ENCODE results near the gene PRAF2. TPM values are rescaled to one million over a fixed set of nuclear protein-coding genes. Genes with fewer than 3 reads are reported as not detected.
A peak's percentile ranks its signal among the peaks of the same experiment; 100 is the strongest.

PRAF2 gene
- 91.4 TPM for polyA plus RNA-seq (2013, experiment 1 of 2)
- polyA plus RNA-seq (2013, experiment 2 of 2): 93.5 TPM

GRCh38 chrX:49073601-49074575 is at the start of gene PRAF2:
PRAF2 (minus strand) TSS chrX:49074002; CDS start chrX:49073987, 15 bp downstream.
- Histone ChIP-seq H2BK12ac (ENCODE audit: low read length) (no peak within 1 kb of the TSS), H2AK5ac (ENCODE audit: low read depth, low read length) (peak within 1 kb of the TSS; percentile 35), H2AFZ (ENCODE audit: low read length) (peak within 1 kb of the TSS; percentile 89), H4K8ac (ENCODE audit: low read depth, low read length) (no peak within 1 kb of the TSS), H2BK5ac (ENCODE audit: low read length) (no peak within 1 kb of the TSS), H3K14ac (ENCODE audit: low read length) (no peak within 1 kb of the TSS), H3K79me1 (ENCODE audit: low read depth, low read length) (peaks cover 3% of the 10 kb centered on the region), H3K36me3 (replicated peaks in 1 of 2; ENCODE audit: control insufficient read depth in 2 of 2, insufficient read depth in 2 of 2, low read length in 2 of 2) (peaks cover 0 to 31% of the 10 kb centered on the region in 2 donors), H3K27ac (replicated peaks; ENCODE audit: low read length) (no peak within 1 kb of the TSS), H3K9ac (ENCODE audit: low read depth, low read length, poor library complexity) (peak within 1 kb of the TSS; percentile 94), H3K4me2 (ENCODE audit: insufficient read depth, low read length, poor library complexity, severe bottlenecking) (peak within 1 kb of the TSS; percentile 62), H3K23ac (ENCODE audit: low read depth, low read length, poor library complexity) (peak within 1 kb of the TSS; percentile 43), H3K9me3 (replicated peaks in 1 of 2; ENCODE audit: control insufficient read depth in 2 of 2, insufficient read depth in 1 of 2, low read depth in 1 of 2, low read length in 2 of 2) (no peaks in the 10 kb centered on the region), H3K18ac (ENCODE audit: low read length) (peak within 1 kb of the TSS; percentile 31), H2BK120ac (ENCODE audit: low read depth, low read length) (no peak within 1 kb of the TSS), H2BK15ac (ENCODE audit: low read length) (no peak within 1 kb of the TSS), H3K4ac (ENCODE audit: low read length) (no peak within 1 kb of the TSS), H3K4me1 (ENCODE audit: control insufficient read depth in 2 of 2, insufficient read depth in 1 of 2, low read depth in 1 of 2, low read length in 2 of 2) (peaks cover 0 to 2% of the 10 kb centered on the region in 2 donors), H4K91ac (ENCODE audit: low read depth, low read length, poor library complexity) (no peak within 1 kb of the TSS), H3K4me3 (ENCODE audit: low read length in 2 of 2) (peak within 1 kb of the TSS; percentile 88 to 95), H3K27me3 (ENCODE audit: control insufficient read depth in 3 of 3, insufficient read depth in 3 of 3, low read depth in 1 of 3, low read length in 3 of 3) (no peaks in the 10 kb centered on the region)
- no CpG with 5 or more reads among the region's 61 CpGs for WGBS, 2 donors (ENCODE audit: extremely low coverage in 2 of 2, insufficient read length in 2 of 2, insufficient replicate concordance in 1 of 2)
- peak; percentile 74 for DNase-seq (ENCODE audit: low spot score)

GRCh38 chrX:49122499-49122898 is 48.7 kb upstream of the PRAF2 start:
- Histone ChIP-seq H3K36me3 (replicated peaks in 1 of 2; ENCODE audit: control insufficient read depth in 2 of 2, insufficient read depth in 2 of 2, low read length in 2 of 2) (peaks cover 10 to 23% of the 10 kb centered on the region in 2 donors), H2BK15ac (ENCODE audit: low read length) (no peak overlapping the region), H2BK5ac (ENCODE audit: low read length) (no peak overlapping the region), H3K9ac (ENCODE audit: low read depth, low read length, poor library complexity) (no peak overlapping the region), H3K27ac (replicated peaks; ENCODE audit: low read length) (no peak overlapping the region), H3K18ac (ENCODE audit: low read length) (no peak overlapping the region), H3K14ac (ENCODE audit: low read length) (no peak overlapping the region), H3K4me1 (ENCODE audit: control insufficient read depth in 2 of 2, insufficient read depth in 1 of 2, low read depth in 1 of 2, low read length in 2 of 2) (peaks cover 0 to 2% of the 10 kb centered on the region in 2 donors), H3K23ac (ENCODE audit: low read depth, low read length, poor library complexity) (no peak overlapping the region), H2BK12ac (ENCODE audit: low read length) (no peak overlapping the region), H4K8ac (ENCODE audit: low read depth, low read length) (no peak overlapping the region), H2AFZ (ENCODE audit: low read length) (no peak overlapping the region), H3K4ac (ENCODE audit: low read length) (no peak overlapping the region), H4K91ac (ENCODE audit: low read depth, low read length, poor library complexity) (no peak overlapping the region), H2AK5ac (ENCODE audit: low read depth, low read length) (no peak overlapping the region), H3K79me1 (ENCODE audit: low read depth, low read length) (peaks cover 1% of the 10 kb centered on the region), H3K4me3 (ENCODE audit: low read length in 2 of 2) (peak overlapping the region in 1 of 2 donors; percentile 74), H2BK120ac (ENCODE audit: low read depth, low read length) (no peak overlapping the region), H3K4me2 (ENCODE audit: insufficient read depth, low read length, poor library complexity, severe bottlenecking) (peak overlapping the region; percentile 42), H3K27me3 (ENCODE audit: control insufficient read depth in 3 of 3, insufficient read depth in 3 of 3, low read depth in 1 of 3, low read length in 3 of 3) (no peaks in the 10 kb centered on the region), H3K9me3 (replicated peaks in 1 of 2; ENCODE audit: control insufficient read depth in 2 of 2, insufficient read depth in 1 of 2, low read depth in 1 of 2, low read length in 2 of 2) (no peaks in the 10 kb centered on the region)
- DNase-seq (ENCODE audit: low spot score): no peak
- no CpG with 5 or more reads among the region's 5 CpGs for WGBS, 2 donors (ENCODE audit: extremely low coverage in 2 of 2, insufficient read length in 2 of 2, insufficient replicate concordance in 1 of 2)

- Histone ChIP-seq H3K4me3 (ENCODE audit: low read length in 2 of 2) (no peak overlapping the region), H3K9ac (ENCODE audit: low read depth, low read length, poor library complexity) (no peak overlapping the region), H2BK5ac (ENCODE audit: low read length) (no peak overlapping the region), H4K8ac (ENCODE audit: low read depth, low read length) (no peak overlapping the region), H3K27ac (replicated peaks; ENCODE audit: low read length) (no peak overlapping the region), H3K79me1 (ENCODE audit: low read depth, low read length) (peaks cover 1% of the 10 kb centered on the region), H3K9me3 (replicated peaks in 1 of 2; ENCODE audit: control insufficient read depth in 2 of 2, insufficient read depth in 1 of 2, low read depth in 1 of 2, low read length in 2 of 2) (no peaks in the 10 kb centered on the region), H3K4ac (ENCODE audit: low read length) (no peak overlapping the region), H3K23ac (ENCODE audit: low read depth, low read length, poor library complexity) (no peak overlapping the region), H4K91ac (ENCODE audit: low read depth, low read length, poor library complexity) (no peak overlapping the region), H3K4me2 (ENCODE audit: insufficient read depth, low read length, poor library complexity, severe bottlenecking) (no peak overlapping the region), H2BK15ac (ENCODE audit: low read length) (no peak overlapping the region), H3K14ac (ENCODE audit: low read length) (no peak overlapping the region), H2AFZ (ENCODE audit: low read length) (no peak overlapping the region), H3K4me1 (ENCODE audit: control insufficient read depth in 2 of 2, insufficient read depth in 1 of 2, low read depth in 1 of 2, low read length in 2 of 2) (peaks cover 0 to 2% of the 10 kb centered on the region in 2 donors), H3K18ac (ENCODE audit: low read length) (no peak overlapping the region), H2AK5ac (ENCODE audit: low read depth, low read length) (no peak overlapping the region), H3K27me3 (ENCODE audit: control insufficient read depth in 3 of 3, insufficient read depth in 3 of 3, low read depth in 1 of 3, low read length in 3 of 3) (no peaks in the 10 kb centered on the region), H2BK120ac (ENCODE audit: low read depth, low read length) (no peak overlapping the region), H2BK12ac (ENCODE audit: low read length) (no peak overlapping the region), H3K36me3 (replicated peaks in 1 of 2; ENCODE audit: control insufficient read depth in 2 of 2, insufficient read depth in 2 of 2, low read length in 2 of 2) (peaks cover 10 to 46% of the 10 kb centered on the region in 2 donors)
- no peak for DNase-seq (ENCODE audit: low spot score)
- no CpG with 5 or more reads among the region's 1 CpG for WGBS, 2 donors (ENCODE audit: extremely low coverage in 2 of 2, insufficient read length in 2 of 2, insufficient replicate concordance in 1 of 2)
These were observed 46.3 kb upstream of the PRAF2 start for GRCh38 chrX:49120091-49120490.

GRCh38 chrX:49117581-49117980 is 43.8 kb upstream of the PRAF2 start:
- no peak overlapping the region for H2BK120ac ChIP-seq (ENCODE audit: low read depth, low read length)
- no peak overlapping the region for H3K9ac ChIP-seq (ENCODE audit: low read depth, low read length, poor library complexity)
- no peak overlapping the region for H2BK5ac ChIP-seq (ENCODE audit: low read length)
- H3K79me1 ChIP-seq (ENCODE audit: low read depth, low read length): peaks cover 1% of the 10 kb centered on the region
- H2AK5ac ChIP-seq (ENCODE audit: low read depth, low read length): no peak overlapping the region
- H4K8ac ChIP-seq (ENCODE audit: low read depth, low read length): no peak overlapping the region
- H3K4me1 ChIP-seq (ENCODE audit: control insufficient read depth in 2 of 2, insufficient read depth in 1 of 2, low read depth in 1 of 2, low read length in 2 of 2): peaks cover 0 to 1% of the 10 kb centered on the region in 2 donors
- H3K4me2 ChIP-seq (ENCODE audit: insufficient read depth, low read length, poor library complexity, severe bottlenecking): no peak overlapping the region
- WGBS, 2 donors (ENCODE audit: extremely low coverage in 2 of 2, insufficient read length in 2 of 2, insufficient replicate concordance in 1 of 2): no CpG with 5 or more reads among the region's 6 CpGs
- no peak overlapping the region for H2AFZ ChIP-seq (ENCODE audit: low read length)
- no peak for DNase-seq (ENCODE audit: low spot score)
- no peak overlapping the region for H3K23ac ChIP-seq (ENCODE audit: low read depth, low read length, poor library complexity)
- H3K14ac ChIP-seq (ENCODE audit: low read length): no peak overlapping the region
- no peak overlapping the region for H3K4ac ChIP-seq (ENCODE audit: low read length)
- H3K18ac ChIP-seq (ENCODE audit: low read length): no peak overlapping the region
- H3K36me3 ChIP-seq (replicated peaks in 1 of 2; ENCODE audit: control insufficient read depth in 2 of 2, insufficient read depth in 2 of 2, low read length in 2 of 2): peaks cover 13 to 63% of the 10 kb centered on the region in 2 donors
- H3K27me3 ChIP-seq (ENCODE audit: control insufficient read depth in 3 of 3, insufficient read depth in 3 of 3, low read depth in 1 of 3, low read length in 3 of 3): no peaks in the 10 kb centered on the region
- no peak overlapping the region for H2BK12ac ChIP-seq (ENCODE audit: low read length)
- H3K27ac ChIP-seq (replicated peaks; ENCODE audit: low read length): no peak overlapping the region
- no peak overlapping the region for H4K91ac ChIP-seq (ENCODE audit: low read depth, low read length, poor library complexity)
- no peak overlapping the region for H2BK15ac ChIP-seq (ENCODE audit: low read length)
- no peak overlapping the region for H3K4me3 ChIP-seq (ENCODE audit: low read length in 2 of 2)
- no peaks in the 10 kb centered on the region for H3K9me3 ChIP-seq (replicated peaks in 1 of 2; ENCODE audit: control insufficient read depth in 2 of 2, insufficient read depth in 1 of 2, low read depth in 1 of 2, low read length in 2 of 2)
